Activated T-cell treated with anti-CD3 and anti-CD28 coated beads for 24 hours (primary cell): ENCODE data around the gene OR6C76.

Experiments used
- DNase-seq: peaks from one replicate; pipeline ENCODE4 v3.0.0-alpha.2; 2020; ENCODE audit warnings: low read depth

The OR6C76 gene

DNA sequence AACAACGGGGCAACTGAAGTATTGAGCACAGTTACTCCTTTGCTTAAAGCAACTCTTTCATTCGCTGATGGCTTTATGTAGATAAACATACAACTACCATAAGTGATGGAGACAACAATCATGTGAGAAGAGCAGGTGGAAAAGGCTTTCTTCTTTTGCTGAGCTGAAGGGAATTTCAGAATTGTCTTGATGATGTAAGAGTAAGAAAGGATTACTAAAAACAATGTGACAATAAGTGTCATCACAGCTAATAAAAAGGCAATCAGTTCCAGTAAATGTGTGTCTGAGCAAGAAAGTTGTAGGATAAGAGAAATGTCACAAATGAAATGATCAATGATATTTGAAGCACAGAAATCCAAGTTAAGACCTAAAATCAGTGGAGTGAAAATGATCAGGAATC lies 43.2 kb downstream of the OR6C76 start:
- no peak for DNase-seq

- no peak for DNase-seq
Measured at GRCh38 chr12:55470088-55470829, 44.2 kb downstream of the OR6C76 start, which contains the start of gene OR6C70. TSS of gene OR6C70 (minus strand) at chr12:55470138. CDS start at chr12:55470138, 0 bp downstream.

DNA sequence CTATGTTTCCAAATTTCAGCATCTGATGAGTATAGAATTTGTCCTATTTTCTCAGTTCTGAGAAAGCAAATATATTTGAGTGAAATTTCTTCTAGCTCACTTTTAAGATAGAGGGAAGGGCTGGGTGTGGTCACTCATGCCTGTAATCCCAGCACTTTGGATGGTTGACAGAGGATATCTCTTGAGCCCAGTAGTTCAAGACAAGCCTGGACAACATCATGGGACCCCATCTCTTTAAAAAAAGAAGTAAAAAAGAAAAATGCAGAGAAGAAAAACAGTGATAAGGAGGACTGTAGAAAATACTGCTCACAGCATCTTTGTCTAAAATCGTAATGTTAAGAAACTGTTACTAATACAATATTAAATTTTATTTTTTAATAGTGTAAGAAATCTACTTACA lies 46.2 kb downstream of the OR6C76 start:
- no peak for DNase-seq
